Mammary epithelial cell (primary cell): Measurements from ENCODE around the gene KISS1.

Experiments
- EZH2 ChIP-seq: IDR thresholded peaks from 2 replicates; pipeline ENCODE4 v1.6.1; 2012; ENCODE audit warnings: low read length, inconsistent platforms, borderline replicate concordance
- TF ChIP-seq, protein P1 (sequence below), 2 donors: IDR thresholded peaks in 1 of 2; conservative IDR thresholded peaks in 1 of 2; 2 replicates each; pipeline ENCODE4 v1.5.1; 2011 to 2012; ENCODE audit warnings: inconsistent platforms in 2 of 2, low read length in 2 of 2, mild to moderate bottlenecking in 2 of 2, control low read depth in 1 of 2, low read depth in 1 of 2; ENCODE audit not compliant: insufficient read depth in 1 of 2; ENCODE audit errors: extremely low read depth in 1 of 2

DNA sequence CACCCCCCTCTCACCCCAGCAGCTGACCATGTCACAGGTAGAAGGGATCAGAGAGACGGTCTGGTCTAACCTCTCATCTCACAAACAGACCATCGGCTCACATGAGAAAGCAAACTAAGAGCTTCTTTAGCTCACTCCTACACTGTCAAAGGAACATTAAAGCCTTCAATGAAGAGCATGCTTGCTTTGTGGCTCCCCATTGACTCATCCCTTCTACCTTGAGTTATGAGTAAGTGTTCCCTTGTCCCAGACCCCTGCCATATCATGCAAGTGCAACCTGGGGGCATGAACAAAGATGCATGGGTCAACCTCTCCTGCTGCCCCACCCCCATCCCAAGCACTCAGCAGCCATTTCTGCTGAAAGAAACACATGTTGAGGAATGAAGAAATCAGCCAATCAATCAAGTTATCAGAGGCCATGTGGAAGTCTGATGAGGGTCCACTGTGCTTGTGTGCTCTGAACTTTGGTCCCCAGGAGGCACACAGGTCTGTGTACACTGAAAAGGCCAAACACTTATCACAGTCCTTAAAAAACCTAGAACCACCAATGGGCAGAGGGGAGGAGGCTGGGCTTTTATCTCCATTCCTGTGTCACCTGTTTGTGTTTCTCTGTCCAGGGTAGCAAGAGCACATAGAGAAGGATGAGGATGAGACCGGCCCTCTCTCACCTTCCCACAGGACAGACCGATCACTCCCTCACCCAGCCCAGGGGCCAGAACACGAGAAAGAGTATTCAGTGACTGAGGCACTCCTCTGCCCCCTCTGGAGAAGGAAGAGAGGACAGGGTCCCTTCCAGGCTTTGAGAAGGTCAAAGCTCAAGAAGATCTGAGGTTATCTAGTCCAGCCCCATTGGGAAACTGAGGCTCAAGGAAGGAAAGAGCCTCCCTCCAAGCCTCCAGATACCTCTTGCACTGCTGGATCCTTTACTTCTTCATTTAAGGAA is 54.0 kb downstream of the KISS1 start:
- TF ChIP-seq, protein P1, sequence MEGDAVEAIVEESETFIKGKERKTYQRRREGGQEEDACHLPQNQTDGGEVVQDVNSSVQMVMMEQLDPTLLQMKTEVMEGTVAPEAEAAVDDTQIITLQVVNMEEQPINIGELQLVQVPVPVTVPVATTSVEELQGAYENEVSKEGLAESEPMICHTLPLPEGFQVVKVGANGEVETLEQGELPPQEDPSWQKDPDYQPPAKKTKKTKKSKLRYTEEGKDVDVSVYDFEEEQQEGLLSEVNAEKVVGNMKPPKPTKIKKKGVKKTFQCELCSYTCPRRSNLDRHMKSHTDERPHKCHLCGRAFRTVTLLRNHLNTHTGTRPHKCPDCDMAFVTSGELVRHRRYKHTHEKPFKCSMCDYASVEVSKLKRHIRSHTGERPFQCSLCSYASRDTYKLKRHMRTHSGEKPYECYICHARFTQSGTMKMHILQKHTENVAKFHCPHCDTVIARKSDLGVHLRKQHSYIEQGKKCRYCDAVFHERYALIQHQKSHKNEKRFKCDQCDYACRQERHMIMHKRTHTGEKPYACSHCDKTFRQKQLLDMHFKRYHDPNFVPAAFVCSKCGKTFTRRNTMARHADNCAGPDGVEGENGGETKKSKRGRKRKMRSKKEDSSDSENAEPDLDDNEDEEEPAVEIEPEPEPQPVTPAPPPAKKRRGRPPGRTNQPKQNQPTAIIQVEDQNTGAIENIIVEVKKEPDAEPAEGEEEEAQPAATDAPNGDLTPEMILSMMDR (conservative IDR thresholded peaks at IDR 0.05 in 1 of 2, IDR thresholded peaks at IDR 0.05 in 1 of 2; ENCODE audit: extremely low read depth in 1 of 2, insufficient read depth in 1 of 2, low read depth in 1 of 2, low read length in 2 of 2): no peak
- TF ChIP-seq EZH2: no peak
